Brain pericyte (primary cell): ENCODE data around the gene SMARCE1.

Experiments
- DNase-seq: peaks from one replicate; pipeline ENCODE4 v3.0.0-alpha.2; 2012; ENCODE audit warnings: low read depth, low spot score

SMARCE1 gene

DNA sequence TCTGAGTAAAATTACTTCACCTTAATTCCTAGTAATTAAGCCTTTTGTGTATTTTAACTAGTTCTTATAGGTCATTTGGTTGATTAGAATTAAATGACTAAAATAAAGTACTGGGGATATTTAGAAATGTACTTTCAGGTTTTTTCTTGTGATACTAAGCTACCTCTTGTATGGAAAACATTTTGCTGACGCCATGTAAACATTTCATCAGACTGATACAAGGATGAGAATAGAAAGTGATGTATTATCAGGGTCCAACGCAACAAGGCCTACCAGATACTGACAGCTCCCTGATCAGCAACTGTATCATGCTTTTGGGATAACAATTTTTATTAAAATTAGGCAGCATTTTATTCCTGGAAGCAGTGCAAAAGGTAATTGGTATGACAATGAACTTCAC, 1.7 kb downstream of the SMARCE1 start:
- no peak for DNase-seq

DNA sequence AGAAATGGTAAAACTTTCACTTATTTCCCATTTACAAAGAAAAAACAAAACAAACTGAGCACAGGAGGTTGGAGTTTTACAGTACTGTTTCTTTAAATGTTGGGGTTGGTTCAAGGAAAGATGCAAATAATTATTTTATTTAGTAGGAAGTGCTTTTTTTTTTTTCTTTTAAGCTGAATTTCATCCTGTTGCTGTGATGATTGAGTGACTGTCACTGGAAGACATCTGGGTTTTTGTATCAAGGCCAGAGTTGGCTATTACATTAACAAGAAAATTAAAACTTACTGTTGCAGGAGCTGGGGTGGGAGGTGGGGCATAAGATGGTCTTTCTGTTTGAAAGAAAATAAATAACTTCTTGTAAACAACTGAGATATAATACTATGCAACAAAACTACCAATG, 2.3 kb downstream of the SMARCE1 start:
- DNase-seq: no peak

DNA sequence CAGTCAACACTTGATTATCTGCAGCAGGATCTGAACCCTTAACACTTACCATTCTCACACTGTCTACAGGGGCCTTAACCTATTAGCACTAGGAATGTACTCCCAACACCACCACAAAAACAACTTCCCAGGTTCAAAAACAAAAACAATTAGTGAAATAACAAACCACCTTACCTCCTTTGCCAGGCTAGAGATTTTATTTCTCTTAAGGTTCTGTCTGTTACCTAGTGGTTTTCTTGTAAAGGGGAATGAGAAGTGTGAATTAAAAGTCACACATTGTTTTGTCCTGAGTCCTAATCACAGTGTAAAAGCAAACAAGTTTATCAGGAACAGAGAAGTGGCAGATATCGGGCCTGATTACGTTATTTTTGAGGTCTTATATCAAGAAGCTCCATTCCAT, 9.7 kb downstream of the SMARCE1 start:
- DNase-seq: no peak

DNA sequence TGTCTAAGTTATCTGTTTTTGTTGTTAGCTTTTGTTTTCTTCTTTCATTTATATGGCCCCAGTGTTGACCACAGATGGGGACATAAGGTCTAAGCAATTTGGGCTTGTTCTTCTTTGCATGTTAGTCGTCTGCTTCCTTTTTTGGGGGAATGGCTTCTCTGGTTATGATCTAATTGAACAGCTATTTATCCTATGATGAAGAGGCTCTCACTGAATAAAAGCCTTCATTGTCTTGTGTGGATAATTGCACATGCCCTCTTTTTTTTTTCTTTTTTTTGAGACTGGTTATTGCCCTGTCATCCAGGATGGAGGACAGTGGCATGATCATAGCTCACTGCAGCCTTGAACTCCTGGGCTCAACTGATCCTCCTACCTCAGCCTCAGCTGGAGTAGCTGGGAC, 13.7 kb downstream of the SMARCE1 start:
- DNase-seq: no peak

DNA sequence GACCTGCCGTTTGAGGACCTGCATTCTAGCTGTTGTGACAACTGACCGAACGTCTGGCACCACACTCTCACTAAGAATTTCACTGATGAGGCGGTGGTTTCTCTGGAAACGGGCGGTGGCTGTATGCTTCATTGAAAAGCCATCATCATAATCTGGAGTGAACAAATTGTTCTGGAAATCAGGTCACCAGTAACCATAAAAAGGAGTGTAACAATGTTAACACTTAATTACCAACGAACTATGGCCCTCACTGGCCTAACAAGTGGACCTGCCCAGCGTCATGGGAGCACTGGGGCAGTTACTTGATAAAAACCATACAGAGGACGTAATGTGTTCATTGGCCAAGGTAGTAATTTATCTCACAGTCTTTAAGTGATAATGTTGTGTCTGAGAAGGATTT, 15.4 kb downstream of the SMARCE1 start:
- DNase-seq: no peak

DNA sequence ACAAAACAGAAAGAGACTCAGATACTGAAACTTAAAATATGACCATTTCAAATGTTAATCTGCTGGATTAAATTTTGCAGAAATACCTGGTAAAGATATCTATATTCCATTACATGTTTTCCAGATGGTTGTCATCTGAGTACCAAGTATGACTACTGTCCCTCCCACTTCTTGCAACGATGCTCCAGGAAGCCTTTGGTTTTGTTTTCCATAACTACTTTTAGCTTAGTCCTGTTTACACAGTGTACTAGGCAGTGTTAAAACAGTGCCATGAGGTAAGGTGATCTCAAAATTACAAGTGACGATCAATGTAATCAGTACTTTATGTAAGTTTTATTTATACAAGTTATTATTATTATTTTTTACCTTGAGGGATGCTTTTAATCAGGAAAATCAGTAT, 17.8 kb downstream of the SMARCE1 start:
- no peak for DNase-seq

DNA sequence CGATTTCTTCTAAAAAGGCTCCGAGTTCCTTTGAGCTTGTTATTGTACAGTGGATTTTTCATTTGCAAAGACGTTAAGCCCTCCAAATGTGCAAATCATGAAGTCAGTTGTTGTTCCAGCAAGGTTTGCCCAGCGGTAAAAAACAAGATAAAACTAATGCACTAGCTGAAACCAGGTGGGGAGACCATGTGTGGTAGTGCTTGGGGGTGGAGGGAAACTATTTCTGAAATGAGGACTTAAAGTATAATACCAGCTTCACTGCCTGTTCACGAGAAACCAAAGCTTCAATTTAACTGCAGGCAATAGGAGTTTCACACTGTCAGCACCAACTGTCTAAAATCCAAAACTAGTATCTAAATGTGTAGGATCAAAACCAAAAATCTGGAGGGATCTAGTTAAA, 22.3 kb downstream of the SMARCE1 start:
- DNase-seq: no peak

DNA sequence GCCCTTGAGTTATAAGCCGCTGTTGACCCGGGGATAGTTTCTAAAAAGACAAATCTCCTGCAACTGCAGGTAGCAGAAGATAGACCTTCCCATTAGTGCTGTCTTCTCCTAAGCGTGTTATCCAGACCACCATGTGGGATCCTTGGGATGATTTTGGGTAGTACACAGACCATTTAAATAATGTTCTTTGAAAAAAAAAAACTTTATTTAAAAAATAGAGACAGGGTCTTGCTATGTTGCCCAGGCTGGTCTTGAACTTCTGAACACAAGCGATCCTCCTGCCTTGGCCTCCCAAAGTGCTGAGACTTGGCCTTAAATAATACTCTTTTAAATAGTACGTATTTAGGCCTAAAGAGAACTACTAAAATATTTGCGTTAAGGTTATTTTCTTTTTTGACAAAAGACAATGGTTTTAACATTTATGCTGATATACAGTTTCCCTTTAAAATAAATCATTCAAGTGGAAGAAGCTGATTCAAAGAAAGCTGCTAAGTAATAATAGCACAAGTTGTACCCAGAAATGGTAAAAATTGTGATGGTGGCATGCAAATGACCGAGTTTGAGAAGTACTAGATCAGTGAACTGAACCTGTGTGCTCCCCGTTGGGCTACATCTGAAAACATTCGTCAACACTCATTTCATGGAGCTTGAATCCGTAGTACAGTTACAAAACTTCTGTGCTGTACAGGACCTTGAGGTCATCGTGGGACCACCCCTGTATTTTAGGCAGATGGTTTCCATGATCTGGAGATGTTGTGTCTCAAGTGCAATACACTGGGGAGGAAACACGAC, 24.0 kb downstream of the SMARCE1 start:
- DNase-seq: no peak

DNA sequence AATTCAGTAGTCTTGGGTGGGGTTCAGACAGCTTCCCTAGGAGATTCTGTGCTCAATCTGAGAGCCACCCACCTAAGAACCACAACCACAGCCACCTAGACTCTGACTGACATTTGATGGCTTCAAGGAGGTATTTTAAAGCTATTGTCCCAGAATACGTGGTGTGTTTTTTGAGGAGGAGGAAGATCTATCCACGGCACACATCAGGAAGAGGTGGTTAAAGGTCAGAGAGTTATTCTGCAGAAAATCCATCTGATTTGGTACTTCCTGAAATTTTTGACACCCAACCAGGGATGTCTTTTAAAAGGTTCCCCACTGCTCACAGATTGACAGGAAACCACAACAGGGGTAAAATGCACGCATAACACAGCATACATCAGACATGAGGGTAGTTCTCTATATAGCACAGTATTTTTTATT, 25.1 kb downstream of the SMARCE1 start:
- DNase-seq: no peak

DNA sequence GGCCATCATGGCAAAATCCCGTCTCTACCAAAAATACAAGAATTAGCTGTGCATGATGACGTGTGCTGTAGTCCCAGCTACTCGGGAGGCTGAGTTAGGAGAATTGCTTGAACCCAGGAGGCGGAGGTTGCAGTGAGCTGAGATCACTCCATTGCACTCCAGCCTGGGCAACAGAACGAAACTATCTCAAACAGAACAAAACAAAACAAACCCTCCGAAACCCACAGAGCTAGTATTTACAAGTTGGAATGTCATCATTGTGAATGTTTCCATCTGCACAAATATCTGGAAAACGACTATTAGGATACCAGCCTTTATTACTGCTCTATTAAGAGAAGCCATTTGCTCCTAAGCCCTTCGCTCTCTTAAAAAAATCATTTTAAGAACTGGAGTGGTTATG, 26.0 kb downstream of the SMARCE1 start:
- no peak for DNase-seq

DNA sequence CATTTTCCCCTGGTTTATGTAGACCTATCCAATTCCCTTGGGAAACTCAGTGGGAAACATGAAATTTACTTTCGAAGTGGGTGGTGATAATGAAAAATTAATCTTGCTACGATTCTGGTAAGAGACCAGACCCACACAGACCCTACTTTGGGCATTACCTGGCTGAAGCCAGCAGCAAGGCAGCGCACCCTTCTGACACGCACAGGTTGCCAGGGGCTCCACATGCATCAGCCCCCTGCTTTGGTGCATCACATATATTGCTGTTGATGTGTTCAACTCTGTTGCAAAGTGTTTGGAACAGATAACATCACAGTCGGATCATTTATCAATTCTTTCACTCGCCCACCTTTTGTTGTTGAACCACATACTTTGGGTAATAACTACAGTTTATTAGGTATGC, 26.6 kb downstream of the SMARCE1 start:
- DNase-seq: no peak

DNA sequence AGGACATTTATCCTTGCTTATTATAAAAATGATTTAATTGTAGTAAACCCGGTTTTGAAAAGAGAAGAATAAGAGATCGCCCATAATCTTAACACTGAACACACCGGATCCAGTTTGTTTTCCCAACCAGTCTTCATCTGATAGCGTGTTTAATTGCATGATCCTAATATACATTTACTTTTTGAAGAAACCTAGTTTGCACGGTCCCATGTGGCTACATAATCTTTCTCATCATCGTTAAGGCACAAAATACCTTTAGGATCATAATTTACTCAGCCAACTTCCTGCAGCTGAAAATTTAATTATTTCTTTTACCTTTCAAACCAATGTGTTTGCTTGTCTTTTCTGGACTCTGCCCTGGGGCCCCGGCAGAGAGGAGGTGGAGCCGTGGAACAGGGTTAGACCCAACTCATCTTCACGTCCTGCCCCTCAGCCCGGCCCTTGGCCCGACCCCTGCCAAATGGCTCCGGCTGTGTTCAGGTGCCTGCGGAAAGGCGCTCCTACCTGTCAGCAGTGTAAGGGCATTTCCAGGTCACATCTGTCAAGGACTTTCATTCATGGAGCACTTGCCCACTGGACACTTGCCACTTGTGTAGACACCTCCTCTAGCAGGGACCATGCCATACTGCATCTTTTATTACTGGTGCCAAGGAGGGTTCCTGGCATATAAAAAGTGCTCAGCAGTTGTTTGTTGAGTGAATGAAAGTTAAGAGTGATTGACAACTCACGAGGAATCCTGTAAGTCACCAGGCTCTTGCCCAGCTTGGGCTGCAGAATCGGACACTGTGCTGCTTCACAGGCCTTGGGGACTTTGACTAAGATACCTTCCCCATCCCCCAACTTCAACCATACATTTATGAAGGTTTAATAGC, 28.6 kb downstream of the SMARCE1 start:
- no peak for DNase-seq

DNA sequence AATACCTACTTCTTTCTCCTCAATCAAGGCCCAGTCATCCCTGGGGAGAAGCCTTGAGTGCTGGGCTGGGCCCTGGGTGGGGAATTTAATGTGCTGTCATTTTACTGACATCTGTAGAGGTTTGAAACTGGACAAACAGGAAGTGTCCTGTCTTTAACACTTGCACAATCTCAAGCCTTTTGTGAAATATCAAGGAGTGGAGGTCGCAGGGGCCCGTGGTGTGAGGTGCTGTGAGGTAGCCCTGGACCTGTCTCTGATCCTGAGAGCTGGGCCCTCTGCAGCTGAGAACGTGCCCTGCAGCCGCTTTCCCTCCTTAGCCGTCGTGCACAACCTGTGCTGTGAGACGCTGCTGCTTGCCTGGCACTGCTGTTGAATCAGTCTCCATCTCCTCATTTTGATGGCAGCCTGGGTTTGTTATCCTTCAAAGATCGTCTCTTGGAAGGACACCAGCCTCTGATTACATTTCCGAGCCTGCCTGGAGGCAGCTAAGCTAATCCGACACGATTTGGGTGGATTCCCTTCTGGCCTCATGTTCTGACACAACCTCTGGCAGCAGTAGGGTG, 29.9 kb downstream of the SMARCE1 start:
- DNase-seq: no peak

DNA sequence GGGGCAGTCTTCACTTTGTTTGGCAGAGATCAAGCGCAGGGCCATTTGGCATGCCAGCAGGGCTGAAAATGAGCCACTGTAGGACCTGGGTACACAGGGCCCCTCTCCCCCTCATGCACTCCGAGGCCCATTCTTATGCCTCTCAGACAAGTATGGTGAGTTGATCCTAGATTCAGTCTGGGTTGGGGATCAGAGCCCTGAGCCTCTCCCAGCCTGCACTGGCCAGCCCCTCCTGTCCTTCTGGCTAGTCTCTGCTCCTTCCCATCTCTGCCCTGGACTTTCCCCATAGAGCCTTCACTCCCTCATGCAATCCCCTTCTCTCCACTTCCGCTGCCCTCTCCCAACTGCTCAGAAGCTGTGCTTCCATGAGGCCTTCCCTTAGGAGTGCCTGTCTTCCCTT, 31.0 kb downstream of the SMARCE1 start:
- DNase-seq: no peak

DNA sequence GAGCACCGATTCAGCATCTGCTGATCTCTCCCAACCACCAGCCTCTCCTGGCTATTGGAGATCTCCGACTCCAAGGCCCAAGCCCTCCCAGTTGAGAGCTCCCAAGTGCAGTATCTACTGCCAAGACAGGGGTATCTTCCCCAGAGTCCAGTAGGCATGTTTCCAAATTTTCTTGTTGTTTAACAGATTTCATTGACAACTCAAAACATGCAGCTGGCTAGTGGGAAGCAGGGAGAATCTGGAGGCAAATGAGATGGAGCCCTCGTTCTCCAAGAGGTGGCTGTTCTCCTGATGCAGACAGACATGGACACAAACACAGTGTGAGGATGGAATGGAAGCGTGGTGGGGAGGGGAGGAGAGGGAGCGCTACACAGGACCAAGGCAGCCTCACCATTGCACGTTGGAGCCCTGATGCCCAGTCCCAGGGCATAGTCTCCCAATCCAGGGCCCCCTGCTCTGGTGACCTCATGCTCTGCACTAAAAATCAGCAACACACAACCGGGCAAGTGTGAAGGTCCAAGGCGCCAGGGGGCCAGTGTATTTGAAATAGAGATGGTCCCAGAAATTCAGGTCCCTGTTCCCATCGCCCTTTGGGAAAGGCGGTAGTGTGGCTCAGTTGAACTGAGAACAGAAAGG, 31.7 kb downstream of the SMARCE1 start:
- no peak for DNase-seq

DNA sequence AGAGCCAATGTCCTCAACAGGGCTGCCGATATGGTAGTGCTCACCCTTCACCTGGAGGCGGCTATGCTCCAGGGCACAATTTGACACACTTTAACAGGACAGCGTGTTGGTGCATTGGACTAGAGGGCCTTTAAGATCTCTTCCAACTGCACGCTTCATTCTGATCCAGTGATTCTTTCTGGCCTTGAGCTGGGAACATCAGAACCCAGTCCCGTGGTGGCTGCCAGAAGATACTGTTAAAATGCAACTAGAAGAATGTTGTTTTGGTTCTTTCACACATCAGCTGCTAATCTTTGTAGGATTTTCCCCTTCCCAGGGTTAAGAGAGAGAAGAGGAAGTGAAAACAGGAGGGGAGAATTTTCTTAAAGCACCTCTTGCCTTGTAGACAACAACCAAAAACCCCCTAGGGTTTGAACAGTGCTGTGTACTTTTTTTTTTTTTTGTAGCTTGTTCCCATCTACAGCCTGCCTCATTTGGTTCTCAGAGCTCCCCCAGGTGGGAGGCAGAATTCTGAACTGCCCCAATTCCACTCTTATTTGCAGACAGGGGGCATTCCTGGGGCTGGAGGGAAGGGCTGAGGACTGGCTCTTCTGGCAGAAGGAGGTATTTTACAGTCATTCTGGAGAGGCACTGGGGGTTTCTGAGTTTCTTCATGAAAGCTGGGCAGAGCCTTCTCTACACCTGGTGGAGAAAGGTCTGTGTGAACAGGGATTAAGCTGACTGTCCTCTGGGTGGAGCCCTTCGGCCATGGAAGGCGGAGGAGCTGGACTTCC, 32.4 kb downstream of the SMARCE1 start:
- DNase-seq: no peak

DNA sequence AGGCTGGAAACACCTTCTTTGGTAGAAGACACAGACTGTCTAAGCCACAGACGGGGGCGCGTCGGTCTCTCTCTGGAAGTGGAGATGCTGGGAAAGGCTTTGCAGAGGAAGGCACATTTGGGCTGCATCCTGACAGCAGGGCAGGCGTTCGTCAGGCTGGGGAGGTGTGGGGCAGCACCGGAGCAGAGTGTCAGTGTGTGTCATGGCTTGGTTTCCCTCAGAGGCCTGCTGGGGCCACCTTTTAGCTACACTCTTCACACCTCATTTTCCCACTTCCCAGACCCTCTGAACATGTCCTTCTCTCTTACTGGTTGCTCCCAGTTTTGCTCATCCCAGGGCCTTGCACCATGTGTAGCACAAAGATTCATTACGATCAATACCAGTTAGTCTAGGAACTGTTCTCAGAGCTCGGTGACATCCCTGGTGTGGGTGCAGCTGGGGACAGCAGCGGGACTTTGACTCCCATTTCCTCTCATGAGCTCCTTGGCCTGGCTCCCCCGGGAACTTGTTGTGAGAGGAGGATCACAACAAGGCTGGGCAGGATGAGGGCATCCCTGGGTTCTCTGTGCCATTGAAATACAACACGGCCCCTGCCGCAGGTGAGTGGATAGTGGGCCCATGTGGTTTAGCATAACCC, 33.1 kb downstream of the SMARCE1 start:
- no peak for DNase-seq

DNA sequence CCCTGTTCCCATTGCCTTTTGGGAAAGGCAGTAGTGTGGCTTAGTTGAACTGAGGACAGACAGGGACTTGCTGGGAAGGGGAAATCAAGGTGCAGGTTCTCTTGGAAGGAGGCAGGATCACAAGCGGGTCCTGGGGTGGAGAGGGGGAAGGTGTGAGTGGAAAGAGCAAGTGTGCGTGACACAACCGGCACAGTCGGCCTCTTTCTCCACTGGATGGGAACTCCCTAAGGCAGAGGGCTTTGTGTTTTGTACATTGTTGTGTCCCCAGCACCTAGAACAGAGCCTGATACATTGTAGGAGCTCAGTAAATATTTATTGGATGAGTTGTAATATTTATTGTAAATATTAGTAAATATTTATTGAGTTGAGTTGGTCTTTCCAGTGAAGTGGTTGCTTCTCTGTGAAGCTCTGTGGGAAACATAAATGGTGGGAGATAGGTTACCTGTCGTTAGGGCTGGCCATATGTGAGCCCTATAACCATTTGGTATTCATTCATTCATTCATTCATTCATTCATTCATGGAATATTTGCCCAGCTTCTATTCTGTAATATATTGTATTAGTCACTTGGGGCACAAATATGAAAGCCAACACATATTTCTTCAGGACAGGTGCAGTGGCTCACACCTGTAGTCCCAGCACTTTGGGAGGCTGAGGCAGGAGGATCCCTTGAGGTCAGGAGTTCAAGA, 34.0 kb downstream of the SMARCE1 start:
- no peak for DNase-seq

DNA sequence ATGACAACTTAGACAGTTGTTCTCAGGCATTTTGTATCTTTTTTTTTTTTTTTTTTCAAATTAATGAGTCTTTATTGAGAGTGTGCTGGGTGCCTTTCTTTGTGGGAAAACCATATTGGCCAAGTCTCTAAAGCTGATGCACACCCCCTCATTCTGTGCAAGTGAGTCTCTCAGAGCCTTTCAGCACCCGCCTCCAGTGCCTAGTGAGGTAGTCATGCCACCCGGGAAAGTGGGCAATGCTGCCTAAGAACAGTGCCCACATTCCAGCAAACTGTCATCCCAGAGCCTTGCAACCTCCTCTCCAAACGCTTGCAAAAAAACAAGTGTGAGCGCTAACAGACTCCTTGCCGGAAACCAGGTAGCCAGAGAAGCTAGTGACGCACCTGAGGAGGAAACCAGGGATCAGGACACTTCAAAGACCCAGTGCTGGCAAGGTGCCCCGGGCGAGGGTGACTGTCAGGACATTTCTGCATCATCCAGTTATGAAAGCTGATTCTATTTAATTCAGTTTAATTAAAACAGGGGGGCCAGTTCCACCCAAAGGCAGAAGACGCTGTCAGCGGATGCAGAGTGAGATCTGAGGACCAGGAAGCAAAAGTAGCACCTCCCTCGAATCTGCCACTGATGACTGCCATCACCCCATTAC, 34.9 kb downstream of the SMARCE1 start:
- DNase-seq: no peak
